T-helper 1 cell treated with Interleukin-12 subunit alpha and Interleukin-12 subunit beta and Interleukin-4 antibody, amounts not matched to agents 30 μg/mL and 1 μg/mL, for 36 hours (primary cell): ENCODE results near the gene WDFY4.

ENCODE experiments used
- H3K27ac Mint-ChIP-seq: one replicate; pipeline ENCODE4 v1.8.0; 2021; ENCODE audit warnings: mild to moderate bottlenecking, mixed read lengths
- H3K27me3 Mint-ChIP-seq: one replicate; pipeline ENCODE4 v1.8.0; 2021; ENCODE audit warnings: low read depth, mixed read lengths
- H3K36me3 Mint-ChIP-seq: one replicate; pipeline ENCODE4 v1.8.0; 2021; ENCODE audit warnings: low read depth, mixed read lengths
- H3K4me1 Mint-ChIP-seq: one replicate; pipeline ENCODE4 v1.8.0; 2021; ENCODE audit warnings: low read depth, mixed read lengths
- H3K4me3 Mint-ChIP-seq: one replicate; pipeline ENCODE4 v1.8.0; 2021; ENCODE audit warnings: mild to moderate bottlenecking, moderate library complexity, mixed read lengths
- H3K9me3 Mint-ChIP-seq: one replicate; pipeline ENCODE4 v1.8.0; 2021; ENCODE audit warnings: mixed read lengths

WDFY4 gene

GRCh38 chr10:48750019-48750418 lies 65.3 kb downstream of the WDFY4 start:
- Mint-ChIP-seq H3K27ac (no peak overlapping the region), H3K9me3 (no peaks in the 10 kb centered on the region), H3K4me3 (no peak overlapping the region), H3K36me3 (no peaks in the 10 kb centered on the region), H3K4me1 (no peaks in the 10 kb centered on the region), H3K27me3 (no peaks in the 10 kb centered on the region)

- Mint-ChIP-seq H3K4me1 (no peaks in the 10 kb centered on the region), H3K27me3 (no peaks in the 10 kb centered on the region), H3K36me3 (no peaks in the 10 kb centered on the region), H3K9me3 (no peaks in the 10 kb centered on the region), H3K27ac (no peak overlapping the region), H3K4me3 (no peak overlapping the region)
These were observed 66.3 kb downstream of the WDFY4 start for GRCh38 chr10:48750991-48751390.

GRCh38 chr10:48751730-48752129 lies 67.1 kb downstream of the WDFY4 start:
- no peaks in the 10 kb centered on the region for H3K4me1 Mint-ChIP-seq
- no peak overlapping the region for H3K27ac Mint-ChIP-seq
- H3K4me3 Mint-ChIP-seq, result no peak overlapping the region
- H3K36me3 Mint-ChIP-seq, result no peaks in the 10 kb centered on the region
- H3K9me3 Mint-ChIP-seq, result no peaks in the 10 kb centered on the region
- no peaks in the 10 kb centered on the region for H3K27me3 Mint-ChIP-seq

- Mint-ChIP-seq H3K27me3 (peaks cover 11% of the 10 kb centered on the region), H3K4me3 (no peak overlapping the region), H3K27ac (no peak overlapping the region), H3K9me3 (no peaks in the 10 kb centered on the region), H3K4me1 (no peaks in the 10 kb centered on the region), H3K36me3 (no peaks in the 10 kb centered on the region)
These were observed 73.7 kb downstream of the WDFY4 start for GRCh38 chr10:48758411-48758810.

GRCh38 chr10:48759113-48759901 lies 74.6 kb downstream of the WDFY4 start:
- H3K9me3 Mint-ChIP-seq, result no peaks in the 10 kb centered on the region
- peaks cover 11% of the 10 kb centered on the region for H3K27me3 Mint-ChIP-seq
- no peaks in the 10 kb centered on the region for H3K4me1 Mint-ChIP-seq
- H3K27ac Mint-ChIP-seq, result no peak overlapping the region
- H3K36me3 Mint-ChIP-seq, result no peaks in the 10 kb centered on the region
- H3K4me3 Mint-ChIP-seq, result no peak overlapping the region

- Mint-ChIP-seq H3K27ac (no peak overlapping the region), H3K4me1 (no peaks in the 10 kb centered on the region), H3K9me3 (no peaks in the 10 kb centered on the region), H3K36me3 (no peaks in the 10 kb centered on the region), H3K27me3 (peaks cover 11% of the 10 kb centered on the region), H3K4me3 (no peak overlapping the region)
These were observed 76.3 kb downstream of the WDFY4 start for GRCh38 chr10:48760983-48761382.

- no peaks in the 10 kb centered on the region for H3K36me3 Mint-ChIP-seq
- no peaks in the 10 kb centered on the region for H3K9me3 Mint-ChIP-seq
- peaks cover 11% of the 10 kb centered on the region for H3K27me3 Mint-ChIP-seq
- H3K27ac Mint-ChIP-seq, result no peak overlapping the region
- no peaks in the 10 kb centered on the region for H3K4me1 Mint-ChIP-seq
- no peak overlapping the region for H3K4me3 Mint-ChIP-seq
These were observed 77.7 kb downstream of the WDFY4 start for GRCh38 chr10:48762064-48763042.

GRCh38 chr10:48763403-48763965 lies 78.8 kb downstream of the WDFY4 start:
- H3K4me3 Mint-ChIP-seq, result no peak overlapping the region
- no peaks in the 10 kb centered on the region for H3K4me1 Mint-ChIP-seq
- H3K27ac Mint-ChIP-seq, result no peak overlapping the region
- no peaks in the 10 kb centered on the region for H3K36me3 Mint-ChIP-seq
- H3K27me3 Mint-ChIP-seq, result peaks cover 2% of the 10 kb centered on the region
- H3K9me3 Mint-ChIP-seq, result no peaks in the 10 kb centered on the region

- no peak overlapping the region for H3K4me3 Mint-ChIP-seq
- no peak overlapping the region for H3K27ac Mint-ChIP-seq
These were observed 79.8 kb downstream of the WDFY4 start for GRCh38 chr10:48764486-48764885.

GRCh38 chr10:48765039-48765438 lies 80.4 kb downstream of the WDFY4 start:
- H3K27ac Mint-ChIP-seq, result no peak overlapping the region
- H3K4me3 Mint-ChIP-seq, result no peak overlapping the region
- no peaks in the 10 kb centered on the region for H3K27me3 Mint-ChIP-seq
- no peaks in the 10 kb centered on the region for H3K9me3 Mint-ChIP-seq
- H3K36me3 Mint-ChIP-seq, result no peaks in the 10 kb centered on the region
- H3K4me1 Mint-ChIP-seq, result no peaks in the 10 kb centered on the region

More at GRCh38 chr10:48764486-48764885, 79.8 kb downstream of the WDFY4 start:
- no peaks in the 10 kb centered on the region for H3K4me1 Mint-ChIP-seq
- H3K36me3 Mint-ChIP-seq, result no peaks in the 10 kb centered on the region
- H3K9me3 Mint-ChIP-seq, result no peaks in the 10 kb centered on the region
- no peaks in the 10 kb centered on the region for H3K27me3 Mint-ChIP-seq

- no peaks in the 10 kb centered on the region for H3K27me3 Mint-ChIP-seq
- no peak overlapping the region for H3K4me3 Mint-ChIP-seq
- H3K9me3 Mint-ChIP-seq, result no peaks in the 10 kb centered on the region
- H3K27ac Mint-ChIP-seq, result no peak overlapping the region
- no peaks in the 10 kb centered on the region for H3K36me3 Mint-ChIP-seq
- no peaks in the 10 kb centered on the region for H3K4me1 Mint-ChIP-seq
These were observed 80.9 kb downstream of the WDFY4 start for GRCh38 chr10:48765527-48765926.

- Mint-ChIP-seq H3K4me1 (no peaks in the 10 kb centered on the region), H3K36me3 (no peaks in the 10 kb centered on the region), H3K27me3 (no peaks in the 10 kb centered on the region), H3K4me3 (no peak overlapping the region), H3K27ac (no peak overlapping the region), H3K9me3 (no peaks in the 10 kb centered on the region)
These were observed 82.9 kb downstream of the WDFY4 start for GRCh38 chr10:48767373-48768143.

- H3K27ac Mint-ChIP-seq, result no peak overlapping the region
- no peak overlapping the region for H3K4me3 Mint-ChIP-seq
- H3K27me3 Mint-ChIP-seq, result no peaks in the 10 kb centered on the region
- H3K9me3 Mint-ChIP-seq, result no peaks in the 10 kb centered on the region
- H3K36me3 Mint-ChIP-seq, result no peaks in the 10 kb centered on the region
- H3K4me1 Mint-ChIP-seq, result no peaks in the 10 kb centered on the region
These were observed 83.6 kb downstream of the WDFY4 start for GRCh38 chr10:48768144-48768766.

GRCh38 chr10:48768926-48769325 lies 84.3 kb downstream of the WDFY4 start:
- Mint-ChIP-seq H3K27me3 (no peaks in the 10 kb centered on the region), H3K4me3 (no peak overlapping the region), H3K27ac (no peak overlapping the region), H3K9me3 (no peaks in the 10 kb centered on the region), H3K36me3 (no peaks in the 10 kb centered on the region), H3K4me1 (no peaks in the 10 kb centered on the region)
